K562 (cell line): ENCODE measurements around the gene EXOC5. TPM values are rescaled to one million over a fixed set of nuclear protein-coding genes. Genes with fewer than 3 reads are reported as not detected.

Source experiments
- CHD7 ChIP-seq: fragments of 200-600 bp; sonication (generic); IDR thresholded peaks from one replicate; pipeline ENCODE4 v1.6.1; 2012; ENCODE audit warnings: mild to moderate bottlenecking, low read depth, low read length, inconsistent platforms
- POLR3G ChIP-seq: IDR thresholded peaks from 2 replicates; pipeline ENCODE4 v1.6.1; 2011; ENCODE audit not compliant: insufficient read length, insufficient replicate concordance; ENCODE audit errors: extremely low read depth
- polyA plus RNA-seq, 8 experiments: library from polyadenylated mRNA; depleted of rRNA in 4 of 8; stranded (reverse) in 5 of 8; unstranded in 3 of 8; fragments of >200 nt; fragmentation: Nextera tagmentation in 2 of 8; fragmentation: Illumina TruSeq in 1 of 8; extraction: Ambion mirVana in 2 of 8; extraction: Trizol in 1 of 8; gene quantifications; 2 replicates each; pipeline versions ENCODE4 v1.2.1 to v1.2.3, GENCODE V29; 2011 to 2014; ENCODE audit warnings: inconsistent platforms in 1 of 8, missing spikeins in 1 of 8
- total RNA-seq, 7 experiments: library from RNA; depleted of rRNA in 6 of 7; stranded (reverse); fragments of >200 nt in 6 of 7; fragmentation: Illumina TruSeq in 2 of 7; extraction: Trizol in 2 of 7; gene quantifications; 2 replicates each; pipeline versions ENCODE4 v1.2.1 to v1.2.3, GENCODE V29; 2011 to 2021; ENCODE audit warnings: low replicate concordance in 1 of 7

EXOC5 gene
- total and polyA plus RNA-seq, 9 of the 15 experiments (the other 6 are each of a cell fraction or from before 2014, with no cell fraction given), result 5.7 to 50.3 (median 32.0) TPM

- TF ChIP-seq CHD7 (no peak), POLR3G (no peak)
Observed at GRCh38 chr14:57295239-57295638, 26.5 kb upstream of the EXOC5 start (continued).
